A549 (cell line): ENCODE measurements around the gene METTL21A.

Experiments used
- CBX8 ChIP-seq: fragments of 200-600 bp; sonication (generic); IDR thresholded peaks from 2 replicates; pipeline ENCODE4 v1.6.1; 2016
- CHD2 ChIP-seq: fragments of 150-350 bp; IDR thresholded peaks from 2 replicates; pipeline ENCODE4 v1.6.1; 2014; ENCODE audit warnings: low read length; ENCODE audit not compliant: partially characterized antibody
- EP300 ChIP-seq, 2 experiments: fragments of >200 bp; sonication (Bioruptor Twin); formaldehyde crosslinking; IDR thresholded peaks; 2 replicates in 1 of 2; 3 replicates in 1 of 2; pipeline ENCODE4 v1.6.1; 2016 to 2017
- MAFK ChIP-seq: fragments of 450-650 bp; IDR thresholded peaks from 2 replicates; pipeline ENCODE4 v1.6.1; 2014; ENCODE audit not compliant: partially characterized antibody
- MYC ChIP-seq: IDR thresholded peaks from 2 replicates; pipeline ENCODE4 v1.6.1; 2012; ENCODE audit warnings: mild to moderate bottlenecking, inconsistent platforms, low read length, improper control_type of control experiment, borderline replicate concordance
- PHF8 ChIP-seq: fragments of 200-600 bp; sonication (generic); IDR thresholded peaks from 2 replicates; pipeline ENCODE4 v1.6.1; 2016; ENCODE audit warnings: low read depth, mild to moderate bottlenecking, antibody characterized with exemption, moderate library complexity, borderline replicate concordance
- TF ChIP-seq, protein P1 (sequence below): fragments of >200 bp; sonication (Bioruptor Twin); formaldehyde crosslinking; IDR thresholded peaks from 3 replicates; pipeline ENCODE4 v1.5.1; 2016
- TF ChIP-seq, protein P2 (sequence below): IDR thresholded peaks from 2 replicates; pipeline ENCODE4 v1.6.1; 2012
- TF ChIP-seq, protein P3 (sequence below): fragments of 250-450 bp; sonication (Bioruptor Pico); IDR thresholded peaks from 2 replicates; pipeline ENCODE4 v1.5.0; 2021; ENCODE audit warnings: mild to moderate bottlenecking, moderate library complexity, borderline replicate concordance

- TF ChIP-seq, protein P1, sequence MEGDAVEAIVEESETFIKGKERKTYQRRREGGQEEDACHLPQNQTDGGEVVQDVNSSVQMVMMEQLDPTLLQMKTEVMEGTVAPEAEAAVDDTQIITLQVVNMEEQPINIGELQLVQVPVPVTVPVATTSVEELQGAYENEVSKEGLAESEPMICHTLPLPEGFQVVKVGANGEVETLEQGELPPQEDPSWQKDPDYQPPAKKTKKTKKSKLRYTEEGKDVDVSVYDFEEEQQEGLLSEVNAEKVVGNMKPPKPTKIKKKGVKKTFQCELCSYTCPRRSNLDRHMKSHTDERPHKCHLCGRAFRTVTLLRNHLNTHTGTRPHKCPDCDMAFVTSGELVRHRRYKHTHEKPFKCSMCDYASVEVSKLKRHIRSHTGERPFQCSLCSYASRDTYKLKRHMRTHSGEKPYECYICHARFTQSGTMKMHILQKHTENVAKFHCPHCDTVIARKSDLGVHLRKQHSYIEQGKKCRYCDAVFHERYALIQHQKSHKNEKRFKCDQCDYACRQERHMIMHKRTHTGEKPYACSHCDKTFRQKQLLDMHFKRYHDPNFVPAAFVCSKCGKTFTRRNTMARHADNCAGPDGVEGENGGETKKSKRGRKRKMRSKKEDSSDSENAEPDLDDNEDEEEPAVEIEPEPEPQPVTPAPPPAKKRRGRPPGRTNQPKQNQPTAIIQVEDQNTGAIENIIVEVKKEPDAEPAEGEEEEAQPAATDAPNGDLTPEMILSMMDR = no peak
- TF ChIP-seq CHD2 (no peak), PHF8 (no peak), MAFK (no peak), MYC (no peak), CBX8 (no peak), EP300 (IDR thresholded peaks at IDR 0.05) (no peak)
- TF ChIP-seq, protein P2, sequence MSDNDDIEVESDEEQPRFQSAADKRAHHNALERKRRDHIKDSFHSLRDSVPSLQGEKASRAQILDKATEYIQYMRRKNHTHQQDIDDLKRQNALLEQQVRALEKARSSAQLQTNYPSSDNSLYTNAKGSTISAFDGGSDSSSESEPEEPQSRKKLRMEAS = no peak
- TF ChIP-seq, protein P3, sequence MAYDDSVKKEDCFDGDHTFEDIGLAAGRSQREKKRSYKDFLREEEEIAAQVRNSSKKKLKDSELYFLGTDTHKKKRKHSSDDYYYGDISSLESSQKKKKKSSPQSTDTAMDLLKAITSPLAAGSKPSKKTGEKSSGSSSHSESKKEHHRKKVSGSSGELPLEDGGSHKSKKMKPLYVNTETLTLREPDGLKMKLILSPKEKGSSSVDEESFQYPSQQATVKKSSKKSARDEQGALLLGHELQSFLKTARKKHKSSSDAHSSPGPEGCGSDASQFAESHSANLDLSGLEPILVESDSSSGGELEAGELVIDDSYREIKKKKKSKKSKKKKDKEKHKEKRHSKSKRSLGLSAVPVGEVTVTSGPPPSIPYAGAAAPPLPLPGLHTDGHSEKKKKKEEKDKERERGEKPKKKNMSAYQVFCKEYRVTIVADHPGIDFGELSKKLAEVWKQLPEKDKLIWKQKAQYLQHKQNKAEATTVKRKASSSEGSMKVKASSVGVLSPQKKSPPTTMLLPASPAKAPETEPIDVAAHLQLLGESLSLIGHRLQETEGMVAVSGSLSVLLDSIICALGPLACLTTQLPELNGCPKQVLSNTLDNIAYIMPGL (CRISPR knock-in tag) = no peak
Observed at GRCh38 chr2:207612714-207613113, 12.5 kb downstream of the METTL21A start.
